NCI-H748 (cell line): ENCODE results near the gene CHST8.
"Not testable (repeated sequence)": the region's sequence is repeated elsewhere in the genome, so short reads cannot be mapped to it uniquely, and the experiment has no call there.

Experiments
- DNase-seq: peaks from one replicate; lab custom pipeline; 2025; ENCODE audit not compliant: unreplicated experiment; lab: John Stamatoyannopoulos, UW

The CHST8 gene

GRCh38 chr19:33621811-33622504 lies at the start of gene CHST8:
Gene CHST8 (plus strand): TSS chr19:33621953. CDS start chr19:33689262, 67,309 bp downstream.
- peak; percentile 88 for DNase-seq

- DNase-seq = no peak
Observed at GRCh38 chr19:33572929-33573328, 48.8 kb upstream of the CHST8 start.

- DNase-seq = no peak
Observed at GRCh38 chr19:33574824-33575223, 46.9 kb upstream of the CHST8 start.

DNA sequence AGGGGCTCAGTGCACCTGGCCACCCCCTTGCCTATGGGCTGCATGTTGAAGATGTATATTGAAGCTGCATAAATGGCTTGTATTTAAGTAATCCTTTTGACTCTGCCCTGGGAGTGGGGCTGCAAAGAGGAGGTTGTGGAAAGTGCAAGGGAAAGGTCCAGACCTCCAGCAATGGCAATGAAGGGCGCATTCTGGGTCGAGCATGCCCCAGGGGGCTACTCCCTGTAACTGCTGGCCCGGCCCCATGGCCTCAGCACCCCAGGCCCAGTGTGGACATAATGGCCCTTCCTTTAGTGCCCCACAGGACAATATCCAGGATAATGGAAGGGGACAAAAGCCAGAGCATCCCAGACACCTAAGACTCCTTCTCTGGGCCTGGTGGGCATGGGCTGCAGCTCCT lies 43.1 kb upstream of the CHST8 start:
- no peak for DNase-seq

DNA sequence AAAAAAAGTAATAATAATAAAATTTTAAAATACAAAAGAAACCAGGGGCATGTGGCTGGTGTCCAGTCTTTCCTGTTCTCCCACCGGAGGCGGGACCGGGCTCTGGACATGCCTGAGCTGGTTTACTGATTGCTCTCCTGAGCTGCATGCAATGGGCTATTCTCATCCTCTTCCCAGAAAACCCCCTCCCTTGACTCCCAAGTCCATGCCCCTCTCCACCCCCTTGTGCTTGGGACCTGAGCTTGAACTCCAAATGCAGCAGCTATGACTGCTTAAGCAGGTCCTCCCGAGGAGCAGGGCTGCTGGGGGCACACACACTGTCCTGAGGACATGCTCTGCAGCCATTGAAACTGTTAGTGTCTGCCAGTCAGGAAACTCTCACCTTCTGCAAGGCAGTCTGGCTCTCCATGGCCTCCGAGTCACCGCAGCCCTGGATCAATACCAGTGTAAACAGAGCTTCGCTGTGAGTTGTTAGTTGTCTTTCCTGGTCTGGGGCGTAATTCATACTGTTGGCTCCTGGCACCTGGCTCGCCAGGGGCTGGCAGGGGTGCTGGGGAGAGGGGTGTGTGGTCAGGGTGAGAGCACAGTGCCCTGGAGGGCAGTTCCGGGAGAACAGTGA lies 41.6 kb upstream of the CHST8 start:
- DNase-seq = peak; percentile 94

DNA sequence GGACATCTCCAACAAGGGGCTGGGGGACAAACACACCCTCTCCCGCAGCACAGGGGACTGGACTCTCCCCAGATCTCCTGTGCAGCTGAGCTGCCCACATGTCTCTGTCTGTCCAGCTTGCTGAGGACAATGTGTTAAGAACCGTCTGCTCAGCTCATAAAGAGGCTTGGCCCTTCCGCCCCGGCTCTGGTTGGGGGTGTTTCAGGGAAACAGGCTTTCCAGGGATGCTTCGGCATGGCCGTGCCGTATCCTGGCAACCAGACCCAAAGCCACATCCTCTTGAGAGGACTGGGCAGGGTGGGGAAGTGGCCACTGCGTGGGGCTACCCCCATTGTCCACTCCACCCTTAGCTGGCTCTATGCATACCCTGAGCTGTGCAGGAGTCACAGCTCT lies 41.1 kb upstream of the CHST8 start:
- DNase-seq = peak; percentile 99

DNA sequence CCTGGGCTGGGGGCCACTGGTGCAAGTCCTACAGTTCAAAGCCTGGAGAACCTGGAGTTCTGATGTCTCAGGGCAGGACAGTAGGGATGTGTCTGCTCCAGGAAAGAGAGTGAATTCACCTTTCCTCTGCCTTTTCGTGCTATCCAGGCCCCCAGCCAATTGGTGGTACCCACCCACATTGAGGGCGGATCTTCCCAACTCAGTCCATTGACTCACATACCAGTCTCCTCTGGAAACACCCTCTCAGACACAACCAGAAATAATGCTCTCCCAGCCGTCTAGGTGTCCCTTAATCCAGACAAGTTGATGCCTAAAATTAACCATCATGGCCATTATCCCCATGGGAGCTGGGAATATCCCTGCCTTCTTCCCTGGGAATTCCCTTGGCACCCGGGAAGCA lies 38.8 kb upstream of the CHST8 start:
- no peak for DNase-seq

GRCh38 chr19:33587150-33587549 lies 34.6 kb upstream of the CHST8 start:
- DNase-seq = no peak

GRCh38 chr19:33590224-33590623 lies 31.5 kb upstream of the CHST8 start:
- DNase-seq = no peak

GRCh38 chr19:33595783-33596182 lies 26.0 kb upstream of the CHST8 start:
- DNase-seq = no peak

DNA sequence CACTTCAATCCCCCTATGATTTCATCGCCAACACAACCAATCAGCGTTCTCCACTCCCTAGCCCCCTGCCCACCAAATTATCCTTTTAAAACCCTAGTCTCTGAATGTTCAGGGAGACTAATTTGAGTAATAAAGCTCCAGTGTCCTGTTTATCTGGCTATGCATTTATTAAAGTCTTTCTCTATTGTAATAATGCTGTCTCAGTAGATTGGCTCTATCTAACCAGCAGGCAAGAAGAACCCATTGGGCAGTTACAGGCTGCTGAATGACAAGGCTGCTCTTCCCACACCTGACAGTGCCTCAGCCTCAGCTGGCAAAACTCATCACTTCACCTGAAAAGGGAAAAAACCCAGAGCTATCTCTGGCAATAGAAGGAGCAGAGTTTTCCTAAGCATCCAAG lies 20.2 kb upstream of the CHST8 start:
- DNase-seq = no peak

- DNase-seq = peak; percentile 57
Observed at GRCh38 chr19:33602576-33603204, 19.1 kb upstream of the CHST8 start.

GRCh38 chr19:33603377-33603776 lies 18.4 kb upstream of the CHST8 start:
- no peak for DNase-seq

- DNase-seq = no peak
Observed at GRCh38 chr19:33604651-33605050, 17.1 kb upstream of the CHST8 start.

DNA sequence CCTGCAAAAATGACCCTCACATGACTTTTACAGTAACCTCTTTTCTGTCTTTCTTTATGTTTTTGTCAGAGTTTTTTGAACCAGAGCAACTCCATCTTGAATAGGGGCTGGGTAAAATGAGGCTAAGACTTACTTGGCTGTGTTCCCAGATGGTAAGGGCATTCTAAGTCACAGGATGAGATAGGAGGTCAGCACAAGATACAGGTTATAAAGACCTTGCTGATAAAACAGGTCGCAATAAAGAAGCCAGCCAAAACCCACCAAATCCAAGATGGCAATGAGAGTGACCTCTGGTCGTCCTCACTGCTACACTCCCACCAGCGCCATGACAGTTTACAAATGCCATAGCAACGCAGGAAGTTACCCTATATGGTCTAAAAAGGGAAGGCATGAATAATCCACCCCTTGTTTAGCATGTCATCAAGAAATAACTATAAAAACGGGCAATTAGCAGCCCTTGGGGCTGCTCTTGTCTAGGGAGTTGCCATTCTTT lies 15.9 kb upstream of the CHST8 start:
- not testable (repeated sequence) for DNase-seq

- DNase-seq = no peak
Observed at GRCh38 chr19:33606556-33606955, 15.2 kb upstream of the CHST8 start.

- no peak for DNase-seq
Observed at GRCh38 chr19:33609353-33609752, 12.4 kb upstream of the CHST8 start.

GRCh38 chr19:33610588-33610987 lies 11.2 kb upstream of the CHST8 start:
- no peak for DNase-seq

DNA sequence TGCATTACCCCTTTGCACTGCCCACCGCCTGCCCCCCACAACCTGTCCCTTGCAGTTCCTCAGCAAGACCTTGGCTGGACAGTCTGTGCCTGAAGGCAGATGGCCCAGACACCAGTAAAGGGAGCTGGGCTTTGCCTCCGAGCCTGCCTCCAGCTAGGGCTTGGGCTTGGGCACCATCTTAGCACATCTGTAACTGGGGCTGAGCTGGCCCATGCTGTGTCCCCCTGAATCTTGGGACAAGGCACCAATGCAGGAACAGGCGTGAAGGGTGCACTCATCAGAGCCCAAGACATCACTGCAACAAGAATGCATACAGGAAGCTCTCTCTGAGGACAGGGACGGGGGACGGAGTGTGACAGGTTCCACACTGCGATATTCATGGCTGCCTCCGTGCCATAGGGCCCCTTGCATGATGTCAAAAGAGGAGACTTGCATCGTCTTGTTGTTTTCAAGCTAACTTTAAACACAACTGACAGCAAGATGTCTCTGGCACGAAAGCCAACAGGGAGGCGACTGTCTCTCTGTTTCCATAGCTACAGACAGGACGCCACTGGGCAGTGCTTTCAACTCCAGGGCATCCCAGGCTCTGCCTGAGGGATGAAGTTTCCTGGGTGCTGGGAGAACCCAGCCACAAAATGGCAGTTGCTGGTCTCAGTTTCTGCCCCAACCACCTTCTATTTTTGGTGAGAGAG lies 8.7 kb upstream of the CHST8 start:
- DNase-seq = peak; percentile 42

DNA sequence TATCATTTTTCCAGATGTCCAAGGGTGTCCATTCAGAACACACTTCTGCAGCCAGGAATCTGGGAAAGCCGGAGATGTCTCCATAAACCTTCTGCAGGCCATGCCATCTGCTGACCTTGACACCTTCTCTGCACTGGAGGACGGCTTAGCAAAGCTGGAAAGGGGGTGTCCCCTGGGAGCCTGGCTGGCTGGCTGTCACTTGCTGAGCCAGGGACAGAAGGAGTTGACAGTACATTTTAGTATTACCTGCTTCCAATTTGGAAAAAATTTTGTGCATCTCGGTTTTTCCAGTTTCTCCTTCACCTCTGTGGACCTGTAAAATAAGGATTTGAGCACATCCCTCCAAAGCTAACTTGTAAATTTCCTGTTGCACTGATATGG lies 8.1 kb upstream of the CHST8 start:
- DNase-seq = no peak

- no peak for DNase-seq
Observed at GRCh38 chr19:33616346-33616745, 5.4 kb upstream of the CHST8 start.

GRCh38 chr19:33616857-33617256 lies 4.9 kb upstream of the CHST8 start:
- no peak for DNase-seq
